GM10266 (cell line): ENCODE data around the gene HBQ1.
A peak's percentile ranks its signal among the peaks of the same experiment; 100 is the strongest.
"Not testable (repeated sequence)": the region's sequence is repeated elsewhere in the genome, so short reads cannot be mapped to it uniquely, and the experiment has no call there.

Experiments
- DNase-seq: peaks from one replicate; pipeline ENCODE4 v3.0.0; 2012; ENCODE audit errors: extremely low spot score
- CTCF ChIP-seq: IDR thresholded peaks from 2 replicates; pipeline ENCODE4 v1.5.1; 2012; ENCODE audit warnings: mild to moderate bottlenecking, low read depth; ENCODE audit not compliant: control insufficient read depth, insufficient read depth; ENCODE audit errors: missing control alignments

HBQ1 gene

GRCh38 chr16:152141-153128 is 27.8 kb upstream of the HBQ1 start, which contains the start of gene HBZ:
Gene HBZ, plus strand, starts transcription at chr16:152644. Its CDS starts 266 bp downstream, at chr16:152910.
- DNase-seq: no peak

GRCh38 chr16:153129-153521 is 27.1 kb upstream of the HBQ1 start:
- not testable (repeated sequence) for DNase-seq

More at GRCh38 chr16:152141-153128, 27.8 kb upstream of the HBQ1 start, which contains the start of gene HBZ:
- no peak for TF ChIP-seq CTCF

GRCh38 chr16:153550-154216 is 26.6 kb upstream of the HBQ1 start:
- DNase-seq: not testable (repeated sequence)

- no peak for TF ChIP-seq CTCF
- DNase-seq: peak; percentile 81
These were observed 25.8 kb upstream of the HBQ1 start for GRCh38 chr16:154217-155030.

- no peak for DNase-seq
- TF ChIP-seq CTCF: no peak
These were observed 25.2 kb upstream of the HBQ1 start for GRCh38 chr16:155031-155398.

GRCh38 chr16:159136-159849 is 21.0 kb upstream of the HBQ1 start:
- no peak for TF ChIP-seq CTCF
- DNase-seq: no peak

- DNase-seq: not testable (repeated sequence)
These were observed 20.0 kb upstream of the HBQ1 start for GRCh38 chr16:160242-160641.

- no peak for TF ChIP-seq CTCF
- no peak for DNase-seq
These were observed 19.5 kb upstream of the HBQ1 start for GRCh38 chr16:160691-161190.
